HG02759 (cell line): ENCODE data around the gene EBF3.

Experiments used
- ATAC-seq: cut with Tn5 transposase; IDR thresholded peaks from one replicate; pipeline ENCODE4 v1.9.1; 2021; ENCODE audit warnings: mild to moderate bottlenecking, moderate library complexity; ENCODE audit not compliant: unreplicated experiment

Gene EBF3

GRCh38 chr10:129811208-129811607, 152.9 kb downstream of the EBF3 start:
- no peak for ATAC-seq

GRCh38 chr10:129809841-129810240, 154.2 kb downstream of the EBF3 start:
- ATAC-seq = no peak

DNA sequence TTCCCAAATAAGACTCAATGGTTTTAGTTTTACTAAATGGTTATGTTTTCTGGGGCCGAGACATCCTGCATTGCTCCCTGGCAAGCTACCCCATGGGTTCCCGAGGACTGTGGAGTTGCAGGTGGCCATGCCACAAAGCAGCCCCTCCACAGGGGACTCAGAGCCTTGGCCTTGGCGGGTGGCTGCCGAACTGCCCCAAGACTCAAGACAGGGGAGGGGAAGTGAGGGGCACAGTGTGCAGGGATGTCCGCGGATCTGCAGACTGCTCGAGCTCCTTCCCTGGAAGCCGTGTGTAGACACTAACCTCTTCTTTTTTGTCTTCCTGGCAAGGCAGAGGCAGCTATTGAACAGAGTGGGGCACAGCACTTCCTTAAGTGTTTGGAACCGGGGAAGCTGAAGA, 154.6 kb downstream of the EBF3 start:
- ATAC-seq = no peak

DNA sequence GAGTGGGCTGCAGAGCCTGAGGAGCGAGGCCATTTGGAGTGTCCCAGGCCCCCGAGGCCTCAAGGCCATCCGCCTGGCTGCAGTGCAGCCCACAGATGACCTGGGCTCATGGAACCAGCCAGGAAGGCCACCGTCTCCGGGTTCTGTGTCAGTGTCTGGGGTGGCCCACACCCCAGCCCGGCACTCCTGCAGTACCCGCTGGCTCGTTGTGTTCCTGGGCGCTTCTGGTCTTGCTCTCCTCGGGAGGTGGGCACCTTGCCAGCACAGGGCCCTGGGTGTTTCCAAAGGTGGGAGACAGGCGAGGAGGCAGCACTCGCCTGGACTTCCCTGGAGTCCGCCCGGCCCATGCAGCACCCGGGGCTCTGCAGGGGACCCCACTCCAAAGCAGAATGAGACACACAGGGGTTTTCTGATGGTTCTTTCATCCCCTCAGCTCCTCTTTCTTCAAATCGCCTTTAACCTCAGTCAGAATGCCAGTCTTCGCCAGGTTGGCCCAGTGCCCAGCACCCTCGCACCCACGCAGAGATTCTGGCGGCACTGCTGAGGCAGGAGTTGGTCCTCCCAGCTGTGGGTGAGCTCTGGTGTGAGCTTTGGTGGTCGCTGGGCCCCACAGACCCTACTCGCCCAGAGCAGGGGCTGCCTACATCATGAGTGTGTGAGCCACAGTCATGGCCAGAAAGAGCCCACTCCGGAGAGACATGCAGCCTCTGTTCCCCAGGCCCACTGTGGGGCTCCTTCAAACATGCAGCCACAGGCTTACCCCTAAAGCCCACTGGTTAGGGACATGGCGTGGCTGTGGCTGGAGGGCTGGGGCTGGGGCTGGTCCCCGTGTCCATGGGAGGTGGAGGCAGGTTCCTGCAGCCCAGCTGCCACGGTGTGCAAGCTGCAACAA, 155.7 kb downstream of the EBF3 start:
- ATAC-seq = no peak

- no peak for ATAC-seq
These were observed 156.9 kb downstream of the EBF3 start for GRCh38 chr10:129807211-129807610.

GRCh38 chr10:129800796-129801340, 163.2 kb downstream of the EBF3 start:
- no peak for ATAC-seq

DNA sequence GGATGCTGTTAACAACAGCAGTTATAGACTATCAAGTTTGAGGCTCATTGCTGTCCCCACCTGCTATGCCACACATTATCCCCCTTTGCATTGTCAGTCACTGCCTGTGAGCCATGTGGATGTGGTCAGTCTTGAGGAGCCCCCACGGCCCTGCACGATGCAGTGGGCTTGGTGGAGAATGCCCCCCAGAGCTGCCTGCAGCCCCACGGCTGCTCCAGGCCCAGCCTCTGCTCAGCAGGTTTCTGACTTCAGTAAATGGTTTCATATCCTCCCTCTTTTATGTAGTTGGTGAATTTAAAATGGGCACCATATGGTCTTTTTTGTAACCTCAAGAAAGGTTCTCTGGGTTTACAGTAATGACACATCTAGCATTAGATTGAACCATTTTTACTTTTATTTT, 164.1 kb downstream of the EBF3 start:
- no peak for ATAC-seq

GRCh38 chr10:129796710-129797420, 167.2 kb downstream of the EBF3 start:
- ATAC-seq = no peak

DNA sequence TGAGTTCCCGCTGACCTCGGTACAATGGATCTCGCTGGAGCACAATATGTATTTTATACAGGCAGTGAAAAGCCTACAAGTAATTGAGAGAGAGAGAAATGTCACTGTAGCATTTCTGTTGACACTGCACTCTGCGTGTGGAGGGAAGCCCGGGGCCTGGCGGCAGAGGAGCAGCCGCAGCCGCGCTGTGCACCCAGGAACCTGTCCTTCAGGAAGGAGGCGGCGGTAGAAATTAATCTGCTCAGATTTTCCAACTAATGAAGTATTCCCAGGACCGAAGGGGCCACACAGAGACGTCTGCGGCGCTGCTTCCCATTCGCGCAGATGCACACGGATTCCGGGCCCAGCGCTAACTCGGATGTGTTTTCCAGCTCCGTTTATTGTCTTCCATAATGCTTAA, 170.1 kb downstream of the EBF3 start:
- ATAC-seq = no peak

DNA sequence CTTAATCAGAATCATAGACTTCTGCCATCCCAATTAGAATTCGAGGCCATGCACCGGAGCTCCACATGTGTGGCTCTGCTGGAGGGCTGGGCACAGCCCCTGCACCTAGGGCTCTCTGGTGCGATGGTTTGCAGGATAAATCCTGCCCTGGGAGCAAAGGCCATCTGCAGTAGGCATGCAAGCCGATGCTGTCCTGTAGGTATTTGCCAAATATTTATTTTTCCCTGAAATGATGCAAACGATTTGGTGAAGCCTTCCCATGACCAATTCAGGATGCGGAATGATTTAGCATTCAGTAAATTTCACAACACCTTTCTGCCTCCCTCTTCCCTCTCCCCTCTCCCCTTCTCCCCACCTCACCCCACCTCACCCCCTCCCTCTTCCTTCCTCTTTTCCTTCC, 170.6 kb downstream of the EBF3 start:
- ATAC-seq = no peak

GRCh38 chr10:129792864-129793263, 171.2 kb downstream of the EBF3 start:
- no peak for ATAC-seq

GRCh38 chr10:129792141-129792540, 171.9 kb downstream of the EBF3 start:
- ATAC-seq = no peak

- ATAC-seq = no peak
These were observed 173.2 kb downstream of the EBF3 start for GRCh38 chr10:129790715-129791446.

- ATAC-seq = no peak
These were observed 175.9 kb downstream of the EBF3 start for GRCh38 chr10:129788215-129788614.

GRCh38 chr10:129787557-129787956, 176.5 kb downstream of the EBF3 start:
- ATAC-seq = no peak

DNA sequence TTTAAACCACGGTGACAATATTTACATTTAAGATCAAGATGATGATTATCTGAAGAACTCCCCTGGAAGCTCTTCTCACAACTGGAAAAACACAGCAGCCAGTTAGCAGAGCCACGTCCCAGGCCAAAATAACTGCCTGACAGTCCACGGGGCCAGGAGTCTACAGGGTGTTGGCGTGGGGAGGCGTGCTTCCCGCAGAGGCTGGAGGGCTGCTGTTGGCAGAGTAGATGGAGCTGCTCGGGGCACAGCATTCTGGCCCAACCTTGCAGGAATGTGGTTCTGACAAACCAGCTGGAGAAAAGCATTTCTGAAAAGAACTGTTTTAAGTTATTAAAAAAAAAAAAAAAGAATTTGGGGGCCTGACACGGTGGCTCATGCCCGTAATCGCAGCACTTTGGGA, 177.9 kb downstream of the EBF3 start:
- no peak for ATAC-seq

DNA sequence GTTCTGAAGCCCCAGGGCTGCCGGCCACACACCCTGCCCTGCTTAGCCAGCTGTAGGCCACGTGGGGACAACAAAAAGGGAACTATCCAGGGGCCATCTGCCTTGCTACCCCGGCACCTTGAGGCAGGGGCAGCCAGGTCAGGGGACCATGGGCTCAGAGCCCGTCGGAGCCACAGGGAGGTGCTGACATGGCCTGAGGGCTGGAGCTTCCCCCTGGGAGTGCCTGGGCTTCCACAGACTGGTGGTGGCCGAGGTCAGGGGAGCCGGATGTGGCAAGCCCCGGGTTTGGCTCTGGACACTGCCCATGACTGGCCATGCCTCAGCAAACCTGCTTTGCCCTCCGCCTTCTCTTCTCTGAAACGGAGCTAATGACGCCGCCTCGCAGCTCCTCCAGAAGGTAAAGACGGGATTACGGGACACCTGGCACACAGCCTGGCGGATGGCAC, 178.5 kb downstream of the EBF3 start:
- ATAC-seq = no peak
